Liver (tissue), 9 donors: ENCODE data around the gene HOXD8. TPM values are rescaled to one million over a fixed set of nuclear protein-coding genes. Genes with fewer than 3 reads are reported as not detected.

Source experiments
- DNase-seq: peaks from one replicate; pipeline ENCODE4 v3.0.0-alpha.2; 2017; ENCODE audit warnings: low spot score
- H3K27ac ChIP-seq, 2 donors: one replicate each; pipeline ENCODE4 v1.7.0; 2013; ENCODE audit warnings: inconsistent platforms in 2 of 2, low read length in 2 of 2, control low read depth in 1 of 2, low read depth in 1 of 2, mild to moderate bottlenecking in 1 of 2
- H3K27me3 ChIP-seq, 4 donors: one replicate each; pipeline versions ENCODE4 v1.6.1 to v1.7.0; 2013; ENCODE audit warnings: low read length in 3 of 4, inconsistent platforms in 1 of 4, mild to moderate bottlenecking in 1 of 4, moderate library complexity in 1 of 4; ENCODE audit not compliant: control insufficient read depth in 4 of 4, insufficient read depth in 4 of 4
- H3K36me3 ChIP-seq, 4 donors: one replicate each; pipeline versions ENCODE4 v1.6.1 to v1.7.0; 2013; ENCODE audit warnings: low read length in 3 of 4, mild to moderate bottlenecking in 3 of 4, low read depth in 1 of 4, moderate library complexity in 1 of 4; ENCODE audit not compliant: control insufficient read depth in 4 of 4, insufficient read depth in 3 of 4
- H3K4me1 ChIP-seq, 4 donors: one replicate each; pipeline versions ENCODE4 v1.6.1 to v1.7.0; 2013; ENCODE audit warnings: low read length in 3 of 4, mild to moderate bottlenecking in 3 of 4, moderate library complexity in 1 of 4; ENCODE audit not compliant: control insufficient read depth in 4 of 4, insufficient read depth in 4 of 4
- H3K4me3 ChIP-seq, 3 donors: one replicate each; pipeline versions ENCODE4 v1.6.1 to v1.7.0; 2013; ENCODE audit warnings: low read length in 3 of 3, control low read depth in 1 of 3, low read depth in 1 of 3, mild to moderate bottlenecking in 1 of 3
- H3K9ac ChIP-seq, 2 donors: one replicate each; pipeline ENCODE4 v1.7.0; 2013; ENCODE audit warnings: low read length in 2 of 2, mild to moderate bottlenecking in 2 of 2, moderate library complexity in 2 of 2, control low read depth in 1 of 2, low read depth in 1 of 2
- H3K9me3 ChIP-seq, 4 donors: one replicate each; pipeline versions ENCODE4 v1.6.1 to v1.7.0; 2013; ENCODE audit warnings: low read length in 3 of 4; ENCODE audit not compliant: control insufficient read depth in 4 of 4
- EGR1 ChIP-seq, 2 donors: IDR thresholded peaks; 2 replicates each; pipeline ENCODE4 v1.6.1; 2016 to 2018; ENCODE audit warnings: antibody characterized with exemption in 2 of 2, low read depth in 2 of 2
- FOXA1 ChIP-seq: IDR thresholded peaks from 2 replicates; pipeline ENCODE4 v1.6.1; 2016; ENCODE audit warnings: antibody characterized with exemption
- FOXA2 ChIP-seq: IDR thresholded peaks from 2 replicates; pipeline ENCODE4 v1.6.1; 2016; ENCODE audit warnings: antibody characterized with exemption
- GABPA ChIP-seq, 2 donors: IDR thresholded peaks in 1 of 2; conservative IDR thresholded peaks in 1 of 2; 2 replicates each; pipeline ENCODE4 v1.6.1; 2016; ENCODE audit warnings: antibody characterized with exemption in 2 of 2, mild to moderate bottlenecking in 1 of 2, moderate library complexity in 1 of 2
- HNF4A ChIP-seq, 2 donors: conservative IDR thresholded peaks; 2 replicates each; pipeline ENCODE4 v1.6.1; 2016; ENCODE audit warnings: antibody characterized with exemption in 2 of 2, mild to moderate bottlenecking in 2 of 2
- HNF4G ChIP-seq: IDR thresholded peaks from 2 replicates; pipeline ENCODE4 v1.6.1; 2016; ENCODE audit warnings: antibody characterized with exemption
- JUND ChIP-seq, 2 donors: IDR thresholded peaks; 2 replicates each; pipeline ENCODE4 v1.6.1; 2016; ENCODE audit warnings: antibody characterized with exemption in 2 of 2
- NR2F2 ChIP-seq: IDR thresholded peaks from 2 replicates; pipeline ENCODE4 v1.6.1; 2016; ENCODE audit warnings: antibody characterized with exemption
- RAD21 ChIP-seq, 2 donors: IDR thresholded peaks; 2 replicates each; pipeline ENCODE4 v1.6.1; 2016; ENCODE audit warnings: antibody characterized with exemption in 2 of 2, mild to moderate bottlenecking in 2 of 2
- RXRA ChIP-seq, 2 donors: IDR thresholded peaks; 2 replicates each; pipeline ENCODE4 v1.6.1; 2017 to 2018; ENCODE audit warnings: antibody characterized with exemption in 2 of 2, mild to moderate bottlenecking in 1 of 2
- SP1 ChIP-seq: IDR thresholded peaks from 2 replicates; pipeline ENCODE4 v1.6.1; 2018; ENCODE audit warnings: antibody characterized with exemption, mild to moderate bottlenecking
- TAF1 ChIP-seq: conservative IDR thresholded peaks from 2 replicates; pipeline ENCODE4 v1.6.1; 2016; ENCODE audit warnings: antibody characterized with exemption, mild to moderate bottlenecking
- YY1 ChIP-seq: IDR thresholded peaks from 2 replicates; pipeline ENCODE4 v1.6.1; 2016; ENCODE audit warnings: antibody characterized with exemption, mild to moderate bottlenecking
- WGBS: extraction: QIAGEN DNeasy Blood & Tissue Kit; methylation state at CpG from one replicate; pipeline ENCODE4 v1.1.7; 2013; 5-methylcytosine and 5-hydroxymethylcytosine counted together
- polyA plus RNA-seq, 2 donors: library from polyadenylated mRNA; stranded (reverse) in 1 of 2; unstranded in 1 of 2; fragments of 200-250 nt in 1 of 2; fragments of >200 nt in 1 of 2; fragmentation: Nextera tagmentation in 1 of 2; extraction: Ambion mirVana in 1 of 2; gene quantifications; one replicate each; pipeline versions ENCODE4 v1.2.1 to v1.2.3, GENCODE V29; 2013 to 2015
- total RNA-seq, 2 donors: library from RNA; depleted of rRNA; stranded (reverse); fragments of >200 nt; gene quantifications; one replicate each; pipeline ENCODE4 v1.2.3, GENCODE V29; 2014
- TF ChIP-seq, protein P1 (sequence below): IDR thresholded peaks from 2 replicates; pipeline ENCODE4 v1.6.1; 2016; ENCODE audit warnings: antibody characterized with exemption, mild to moderate bottlenecking
- TF ChIP-seq, protein P2 (sequence below): IDR thresholded peaks from 2 replicates; pipeline ENCODE4 v1.6.1; 2016; ENCODE audit warnings: antibody characterized with exemption
- TF ChIP-seq, protein P3 (sequence below): IDR thresholded peaks from 2 replicates; pipeline ENCODE4 v1.6.1; 2016; ENCODE audit warnings: antibody characterized with exemption
- TF ChIP-seq, protein P4 (sequence below): fragments of 150-350 bp; IDR thresholded peaks from 2 replicates; pipeline ENCODE4 v1.5.1; 2017; ENCODE audit warnings: improper control_type of control experiment, low read depth, low read length; ENCODE audit not compliant: missing input control
- TF ChIP-seq, protein P5 (sequence below): IDR thresholded peaks from 2 replicates; pipeline ENCODE4 v1.6.1; 2016; ENCODE audit warnings: antibody characterized with exemption
- donor health status: healthy.
- donor health status: healthy.
- donor health status: healthy.
- donor health status: healthy.
- donor health status: healthy.

The HOXD8 gene
- total and polyA plus RNA-seq, 4 donors = 0.06 to 0.19 (median 0.08) TPM; not detected in 1

DNA sequence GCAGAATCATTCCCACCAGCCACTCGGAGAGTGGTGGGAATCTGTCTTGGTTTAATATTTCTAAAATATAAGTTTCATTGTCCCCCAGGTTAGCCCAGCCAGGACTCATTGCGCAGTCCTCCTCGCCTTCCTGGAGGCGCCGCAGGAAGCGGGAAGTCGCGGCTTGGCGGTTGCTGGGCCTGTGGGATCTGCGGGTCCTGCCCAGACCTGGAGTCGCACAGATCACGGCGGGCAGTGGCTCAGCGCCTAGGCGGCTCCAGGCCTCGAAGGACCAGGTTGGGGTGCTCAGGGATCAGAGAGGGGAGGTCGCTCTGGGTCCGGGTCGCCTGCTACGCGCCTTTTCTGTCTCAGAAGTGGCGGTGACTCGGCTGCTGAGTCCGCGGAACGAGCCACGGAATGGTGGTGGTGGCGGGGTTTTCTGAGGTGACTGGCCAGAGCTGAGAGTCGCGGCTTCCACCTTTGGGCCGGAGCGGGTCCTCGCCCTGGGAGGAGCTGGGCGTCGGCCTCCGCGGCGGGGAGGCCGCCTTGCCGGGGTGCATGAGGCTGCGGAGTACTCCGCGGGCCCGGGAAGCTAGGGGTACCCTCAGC is 30.3 kb downstream of the HOXD8 start:
- Histone ChIP-seq H3K4me1 (peaks cover 3 to 23% (median 9%) of the 10 kb centered on the region in 4 donors), H3K36me3 (no peaks in the 10 kb centered on the region), H3K4me3 (no peak overlapping the region), H3K27me3 (peaks cover 8 to 42% (median 30%) of the 10 kb centered on the region in 4 donors), H3K9me3 (peaks cover 0 to 9% (median 0%) of the 10 kb centered on the region in 4 donors), H3K9ac (no peak overlapping the region), H3K27ac (no peak overlapping the region)
- no peak for DNase-seq
- 11% methylated on average over 44 of the region's 44 CpGs for WGBS
- TF ChIP-seq EGR1 (IDR thresholded peaks at IDR 0.05; ENCODE audit: low read depth in 2 of 2) = no peak
- TF ChIP-seq, protein P1, sequence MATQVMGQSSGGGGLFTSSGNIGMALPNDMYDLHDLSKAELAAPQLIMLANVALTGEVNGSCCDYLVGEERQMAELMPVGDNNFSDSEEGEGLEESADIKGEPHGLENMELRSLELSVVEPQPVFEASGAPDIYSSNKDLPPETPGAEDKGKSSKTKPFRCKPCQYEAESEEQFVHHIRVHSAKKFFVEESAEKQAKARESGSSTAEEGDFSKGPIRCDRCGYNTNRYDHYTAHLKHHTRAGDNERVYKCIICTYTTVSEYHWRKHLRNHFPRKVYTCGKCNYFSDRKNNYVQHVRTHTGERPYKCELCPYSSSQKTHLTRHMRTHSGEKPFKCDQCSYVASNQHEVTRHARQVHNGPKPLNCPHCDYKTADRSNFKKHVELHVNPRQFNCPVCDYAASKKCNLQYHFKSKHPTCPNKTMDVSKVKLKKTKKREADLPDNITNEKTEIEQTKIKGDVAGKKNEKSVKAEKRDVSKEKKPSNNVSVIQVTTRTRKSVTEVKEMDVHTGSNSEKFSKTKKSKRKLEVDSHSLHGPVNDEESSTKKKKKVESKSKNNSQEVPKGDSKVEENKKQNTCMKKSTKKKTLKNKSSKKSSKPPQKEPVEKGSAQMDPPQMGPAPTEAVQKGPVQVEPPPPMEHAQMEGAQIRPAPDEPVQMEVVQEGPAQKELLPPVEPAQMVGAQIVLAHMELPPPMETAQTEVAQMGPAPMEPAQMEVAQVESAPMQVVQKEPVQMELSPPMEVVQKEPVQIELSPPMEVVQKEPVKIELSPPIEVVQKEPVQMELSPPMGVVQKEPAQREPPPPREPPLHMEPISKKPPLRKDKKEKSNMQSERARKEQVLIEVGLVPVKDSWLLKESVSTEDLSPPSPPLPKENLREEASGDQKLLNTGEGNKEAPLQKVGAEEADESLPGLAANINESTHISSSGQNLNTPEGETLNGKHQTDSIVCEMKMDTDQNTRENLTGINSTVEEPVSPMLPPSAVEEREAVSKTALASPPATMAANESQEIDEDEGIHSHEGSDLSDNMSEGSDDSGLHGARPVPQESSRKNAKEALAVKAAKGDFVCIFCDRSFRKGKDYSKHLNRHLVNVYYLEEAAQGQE = no peak
- TF ChIP-seq FOXA1 = no peak
- TF ChIP-seq YY1 = no peak
- no peak for TF ChIP-seq TAF1
- TF ChIP-seq, protein P2, sequence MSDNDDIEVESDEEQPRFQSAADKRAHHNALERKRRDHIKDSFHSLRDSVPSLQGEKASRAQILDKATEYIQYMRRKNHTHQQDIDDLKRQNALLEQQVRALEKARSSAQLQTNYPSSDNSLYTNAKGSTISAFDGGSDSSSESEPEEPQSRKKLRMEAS = no peak
- no peak for TF ChIP-seq RAD21 (IDR thresholded peaks at IDR 0.05)
- TF ChIP-seq JUND (IDR thresholded peaks at IDR 0.05) = no peak
- TF ChIP-seq, protein P3, sequence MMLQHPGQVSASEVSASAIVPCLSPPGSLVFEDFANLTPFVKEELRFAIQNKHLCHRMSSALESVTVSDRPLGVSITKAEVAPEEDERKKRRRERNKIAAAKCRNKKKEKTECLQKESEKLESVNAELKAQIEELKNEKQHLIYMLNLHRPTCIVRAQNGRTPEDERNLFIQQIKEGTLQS = no peak
- no peak for TF ChIP-seq NR2F2
- TF ChIP-seq FOXA2 = no peak
- TF ChIP-seq, protein P4, sequence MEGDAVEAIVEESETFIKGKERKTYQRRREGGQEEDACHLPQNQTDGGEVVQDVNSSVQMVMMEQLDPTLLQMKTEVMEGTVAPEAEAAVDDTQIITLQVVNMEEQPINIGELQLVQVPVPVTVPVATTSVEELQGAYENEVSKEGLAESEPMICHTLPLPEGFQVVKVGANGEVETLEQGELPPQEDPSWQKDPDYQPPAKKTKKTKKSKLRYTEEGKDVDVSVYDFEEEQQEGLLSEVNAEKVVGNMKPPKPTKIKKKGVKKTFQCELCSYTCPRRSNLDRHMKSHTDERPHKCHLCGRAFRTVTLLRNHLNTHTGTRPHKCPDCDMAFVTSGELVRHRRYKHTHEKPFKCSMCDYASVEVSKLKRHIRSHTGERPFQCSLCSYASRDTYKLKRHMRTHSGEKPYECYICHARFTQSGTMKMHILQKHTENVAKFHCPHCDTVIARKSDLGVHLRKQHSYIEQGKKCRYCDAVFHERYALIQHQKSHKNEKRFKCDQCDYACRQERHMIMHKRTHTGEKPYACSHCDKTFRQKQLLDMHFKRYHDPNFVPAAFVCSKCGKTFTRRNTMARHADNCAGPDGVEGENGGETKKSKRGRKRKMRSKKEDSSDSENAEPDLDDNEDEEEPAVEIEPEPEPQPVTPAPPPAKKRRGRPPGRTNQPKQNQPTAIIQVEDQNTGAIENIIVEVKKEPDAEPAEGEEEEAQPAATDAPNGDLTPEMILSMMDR = no peak
- no peak for TF ChIP-seq GABPA (IDR thresholded peaks at IDR 0.05 in 1 of 2, conservative IDR thresholded peaks at IDR 0.05 in 1 of 2)
- TF ChIP-seq, protein P5, sequence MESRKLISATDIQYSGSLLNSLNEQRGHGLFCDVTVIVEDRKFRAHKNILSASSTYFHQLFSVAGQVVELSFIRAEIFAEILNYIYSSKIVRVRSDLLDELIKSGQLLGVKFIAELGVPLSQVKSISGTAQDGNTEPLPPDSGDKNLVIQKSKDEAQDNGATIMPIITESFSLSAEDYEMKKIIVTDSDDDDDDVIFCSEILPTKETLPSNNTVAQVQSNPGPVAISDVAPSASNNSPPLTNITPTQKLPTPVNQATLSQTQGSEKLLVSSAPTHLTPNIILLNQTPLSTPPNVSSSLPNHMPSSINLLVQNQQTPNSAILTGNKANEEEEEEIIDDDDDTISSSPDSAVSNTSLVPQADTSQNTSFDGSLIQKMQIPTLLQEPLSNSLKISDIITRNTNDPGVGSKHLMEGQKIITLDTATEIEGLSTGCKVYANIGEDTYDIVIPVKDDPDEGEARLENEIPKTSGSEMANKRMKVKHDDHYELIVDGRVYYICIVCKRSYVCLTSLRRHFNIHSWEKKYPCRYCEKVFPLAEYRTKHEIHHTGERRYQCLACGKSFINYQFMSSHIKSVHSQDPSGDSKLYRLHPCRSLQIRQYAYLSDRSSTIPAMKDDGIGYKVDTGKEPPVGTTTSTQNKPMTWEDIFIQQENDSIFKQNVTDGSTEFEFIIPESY = no peak
- no peak for TF ChIP-seq RXRA (IDR thresholded peaks at IDR 0.05)
- no peak for TF ChIP-seq SP1
- no peak for TF ChIP-seq HNF4A (conservative IDR thresholded peaks at IDR 0.05)
- TF ChIP-seq HNF4G = no peak
